SK-N-SH (cell line): ENCODE results near the gene RRP7A. TPM values are rescaled to one million over a fixed set of nuclear protein-coding genes. Genes with fewer than 3 reads are reported as not detected.
"Not testable (repeated sequence)": the region's sequence is repeated elsewhere in the genome, so short reads cannot be mapped to it uniquely, and the experiment has no call there.

Source experiments
- CTCF ChIA-PET: fragments of 300-600, 350-600 bp; formaldehyde crosslinking; extraction: SDS; loops from one replicate; lab custom pipeline; 2021; lab: Yijun Ruan, JAX
- POLR2A ChIA-PET: fragments of 350-600 bp; sonication (Branson Sonifier 250); formaldehyde crosslinking; extraction: SDS; loops from one replicate; lab custom pipeline; 2020; ENCODE audit warnings: antibody characterized with exemption, inconsistent platforms; lab: Yijun Ruan, JAX
- DNase-seq: peaks from one replicate; pipeline ENCODE4 v3.0.0; 2012
- H2AFZ ChIP-seq: fragments of 200-600 bp; sonication (generic); 2 replicates; pipeline ENCODE4 v1.8.1; 2016; ENCODE audit warnings: antibody characterized with exemption, mild to moderate bottlenecking, low read depth
- H3F3A ChIP-seq: fragments of 200-600 bp; sonication (generic); replicated peaks from 2 replicates; pipeline ENCODE3; 2016; ENCODE audit warnings: antibody characterized with exemption, mild to moderate bottlenecking; ENCODE audit not compliant: insufficient read depth
- H3K27ac ChIP-seq, 2 experiments: fragments of 200-500 bp in 1 of 2; fragments of 200-600 bp in 1 of 2; sonication (Bioruptor generic) in 1 of 2; sonication (generic), shearing (Covaris generic) in 1 of 2; 2 replicates each; pipeline versions ENCODE4 v1.5.1 to v1.6.1; 2014 to 2016; ENCODE audit warnings: low read depth in 2 of 2, inconsistent platforms in 1 of 2, low read length in 1 of 2, mild to moderate bottlenecking in 1 of 2, mixed read lengths in 1 of 2
- H3K27me3 ChIP-seq: fragments of 200-600 bp; sonication (generic), shearing (Covaris generic); 2 replicates; pipeline ENCODE4 v1.6.1; 2016; ENCODE audit warnings: mixed run types; ENCODE audit not compliant: insufficient read depth
- H3K36me3 ChIP-seq, 2 experiments: fragments of 200-500 bp in 1 of 2; fragments of 200-600 bp in 1 of 2; sonication (Bioruptor generic) in 1 of 2; sonication (generic) in 1 of 2; replicated peaks in 1 of 2; 2 replicates each; pipeline versions ENCODE3 to v1.5.1; 2014 to 2016; ENCODE audit warnings: low read length in 1 of 2, mild to moderate bottlenecking in 1 of 2; ENCODE audit not compliant: insufficient read depth in 2 of 2, control insufficient read depth in 1 of 2
- H3K4me1 ChIP-seq, 2 experiments: fragments of 200-500 bp in 1 of 2; fragments of 200-600 bp in 1 of 2; sonication (Bioruptor generic) in 1 of 2; sonication (generic), shearing (Covaris generic) in 1 of 2; 2 replicates each; pipeline versions ENCODE4 v1.5.1 to v1.6.1; 2014 to 2016; ENCODE audit warnings: low read depth in 1 of 2, low read length in 1 of 2, mixed run types in 1 of 2; ENCODE audit not compliant: insufficient read depth in 2 of 2, control insufficient read depth in 1 of 2
- H3K4me2 ChIP-seq: fragments of 200-600 bp; sonication (generic), shearing (Covaris generic); 2 replicates; pipeline ENCODE4 v1.6.1; 2017; ENCODE audit warnings: mixed run types
- H3K4me3 ChIP-seq, 2 experiments: fragments of 200-500 bp in 1 of 2; fragments of 200-600 bp in 1 of 2; sonication (Bioruptor generic) in 1 of 2; sonication (generic), shearing (Covaris generic) in 1 of 2; 2 replicates each; pipeline versions ENCODE4 v1.5.1 to v1.8.1; 2014 to 2016; ENCODE audit warnings: low read depth in 2 of 2, inconsistent platforms in 1 of 2, low read length in 1 of 2, mild to moderate bottlenecking in 1 of 2, mixed read lengths in 1 of 2, moderate library complexity in 1 of 2
- H3K79me2 ChIP-seq: fragments of 200-600 bp; sonication (generic); 2 replicates; pipeline ENCODE4 v1.8.1; 2017; ENCODE audit warnings: mild to moderate bottlenecking; ENCODE audit not compliant: insufficient read depth
- H3K9ac ChIP-seq: fragments of 200-600 bp; sonication (generic); 2 replicates; pipeline ENCODE4 v1.6.1; 2017; ENCODE audit warnings: mixed run types
- H3K9me2 ChIP-seq: fragments of 200-600 bp; sonication (generic); 2 replicates; pipeline ENCODE4 v1.6.1; 2017; ENCODE audit warnings: mixed run types
- H3K9me3 ChIP-seq: fragments of 200-600 bp; sonication (generic); 2 replicates; pipeline ENCODE4 v1.6.1; 2017; ENCODE audit warnings: mixed run types, mild to moderate bottlenecking, moderate library complexity
- H4K20me1 ChIP-seq: fragments of 200-600 bp; sonication (generic); 2 replicates; pipeline ENCODE4 v1.6.1; 2017; ENCODE audit warnings: mild to moderate bottlenecking, mixed run types; ENCODE audit not compliant: insufficient read depth
- CHD2 ChIP-seq: fragments of 150-350 bp; IDR thresholded peaks from 2 replicates; pipeline ENCODE4 v1.6.1; 2018; ENCODE audit warnings: low read length; ENCODE audit not compliant: partially characterized antibody
- ELF1 ChIP-seq: IDR thresholded peaks from 2 replicates; pipeline ENCODE4 v1.4.0; 2012
- FOSL2 ChIP-seq: IDR thresholded peaks from 2 replicates; pipeline ENCODE4 v1.4.0; 2012; ENCODE audit warnings: low read depth, mild to moderate bottlenecking, moderate library complexity, borderline replicate concordance
- FOXJ3 ChIP-seq: sonication (generic); formaldehyde crosslinking; IDR thresholded peaks from 2 replicates; pipeline ENCODE4 v1.5.1; 2020; ENCODE audit warnings: mild to moderate bottlenecking, missing genetic modification reagents
- FOXM1 ChIP-seq: IDR thresholded peaks from 2 replicates; pipeline ENCODE4 v1.4.0; 2012; ENCODE audit warnings: low read depth, mild to moderate bottlenecking
- IRF3 ChIP-seq: fragments of 150-350 bp; IDR thresholded peaks from 2 replicates; pipeline ENCODE4 v1.6.1; 2016; ENCODE audit warnings: mild to moderate bottlenecking, low read depth, low read length
- NRF1 ChIP-seq: IDR thresholded peaks from 2 replicates; pipeline ENCODE4 v1.6.1; 2012; ENCODE audit warnings: low read depth, mild to moderate bottlenecking, low read length
- PBX3 ChIP-seq: IDR thresholded peaks from 2 replicates; pipeline ENCODE4; 2012
- POLR2AphosphoS5 ChIP-seq: IDR thresholded peaks from 2 replicates; pipeline ENCODE4 v1.6.1; 2012; ENCODE audit warnings: low read depth, low read length
- RAD21 ChIP-seq: IDR thresholded peaks from 2 replicates; pipeline ENCODE4 v1.6.1; 2012; ENCODE audit warnings: mild to moderate bottlenecking, low read length
- RCOR1 ChIP-seq: fragments of 150-350 bp; IDR thresholded peaks from 2 replicates; pipeline ENCODE4 v1.6.1; 2017; ENCODE audit warnings: antibody characterized with exemption, low read length
- REST ChIP-seq: IDR thresholded peaks from 2 replicates; pipeline ENCODE4 v1.6.1; 2012; ENCODE audit warnings: mild to moderate bottlenecking, low read depth, low read length, moderate library complexity
- RFX5 ChIP-seq: IDR thresholded peaks from 2 replicates; pipeline ENCODE4 v1.6.1; 2012; ENCODE audit warnings: mild to moderate bottlenecking, improper control_type of control experiment, low read length
- SIN3A ChIP-seq: IDR thresholded peaks from 2 replicates; pipeline ENCODE4 v1.6.1; 2012; ENCODE audit warnings: low read depth, mild to moderate bottlenecking, low read length, moderate library complexity, borderline replicate concordance
- YY1 ChIP-seq: IDR thresholded peaks from 2 replicates; pipeline ENCODE4 v1.4.0; 2012; ENCODE audit warnings: low read depth, mild to moderate bottlenecking
- ZBTB33 ChIP-seq: IDR thresholded peaks from 2 replicates; pipeline ENCODE4 v1.4.0; 2012; ENCODE audit warnings: low read depth, borderline replicate concordance
- WGBS: methylation state at CpG from one replicate; pipeline ENCODE4 v1.1.6; 2017; ENCODE audit warnings: low lambda C conversion rate; 5-methylcytosine and 5-hydroxymethylcytosine counted together
- polyA plus RNA-seq, 3 experiments: library from polyadenylated mRNA; depleted of rRNA; stranded (reverse); fragments of >200 nt; gene quantifications; 2 replicates each; pipeline ENCODE4 v1.2.3, GENCODE V29; 2012
- TF ChIP-seq, protein P1 (sequence below): IDR thresholded peaks from 2 replicates; pipeline ENCODE4 v1.4.0; 2012; ENCODE audit warnings: low read depth, borderline replicate concordance
- TF ChIP-seq, protein P2 (sequence below): fragments of 200-600 bp; sonication (generic); IDR thresholded peaks from 2 replicates; pipeline ENCODE4 v1.6.1; 2017; ENCODE audit warnings: antibody characterized with exemption, mild to moderate bottlenecking, moderate library complexity

RRP7A gene
- polyA plus RNA-seq, 1 of the 3 experiments (the other 2 are of a cell fraction): 17.6 TPM

DNA sequence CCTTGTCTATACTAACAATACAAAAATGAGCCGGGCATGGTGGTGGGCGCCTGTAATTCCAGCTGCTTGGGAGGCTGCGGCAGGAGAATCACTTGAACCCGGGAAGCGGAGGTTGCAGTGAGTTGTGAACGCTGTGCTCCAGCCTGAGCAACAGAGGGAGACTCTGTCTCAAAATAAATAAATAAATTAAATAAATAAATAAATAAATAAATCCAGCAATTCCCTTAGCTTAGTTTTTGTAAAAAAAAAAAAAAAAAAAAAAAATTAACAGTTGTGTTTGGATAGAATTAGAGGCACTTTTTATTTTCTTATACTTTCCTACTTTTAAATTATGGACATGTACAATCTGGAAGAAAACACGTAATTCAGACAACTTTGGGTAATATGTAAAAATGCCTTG lies 2.5 kb downstream of the RRP7A start:
- DNase-seq, H3K9me2 ChIP-seq, POLR2A ChIA-PET, H4K20me1 ChIP-seq, CTCF ChIA-PET, H3K4me2 ChIP-seq, H3K27me3 ChIP-seq, H3K9me3 ChIP-seq, H2AFZ ChIP-seq, H3K4me1 ChIP-seq, H3K4me3 ChIP-seq, H3K27ac ChIP-seq, H3F3A ChIP-seq, H3K36me3 ChIP-seq, H3K9ac ChIP-seq: not testable (repeated sequence)
- 100% methylated on average over 6 of the region's 7 CpGs for WGBS
- peaks cover 11% of the 10 kb centered on the region; the same call in 1 of the 2 replicates for H3K79me2 ChIP-seq

- Histone ChIP-seq H2AFZ (no peak overlapping the region), H3K4me1 (peaks cover 0 to 2% of the 10 kb centered on the region in 2 experiments; a peak in 1 of 4 replicates), H4K20me1 (no peaks in the 10 kb centered on the region), H3K27ac (no peak overlapping the region), H3K4me2 (no peak overlapping the region), H3K9me2 (no peaks in the 10 kb centered on the region), H3K36me3 (no peaks in the 10 kb centered on the region), H3K79me2 (peaks cover 11% of the 10 kb centered on the region; the same call in 1 of the 2 replicates), H3K4me3 (no peak overlapping the region), H3K27me3 (no peaks in the 10 kb centered on the region), H3F3A (no peaks in the 10 kb centered on the region), H3K9me3 (no peaks in the 10 kb centered on the region), H3K9ac (no peak overlapping the region)
- TF ChIP-seq, protein P1, sequence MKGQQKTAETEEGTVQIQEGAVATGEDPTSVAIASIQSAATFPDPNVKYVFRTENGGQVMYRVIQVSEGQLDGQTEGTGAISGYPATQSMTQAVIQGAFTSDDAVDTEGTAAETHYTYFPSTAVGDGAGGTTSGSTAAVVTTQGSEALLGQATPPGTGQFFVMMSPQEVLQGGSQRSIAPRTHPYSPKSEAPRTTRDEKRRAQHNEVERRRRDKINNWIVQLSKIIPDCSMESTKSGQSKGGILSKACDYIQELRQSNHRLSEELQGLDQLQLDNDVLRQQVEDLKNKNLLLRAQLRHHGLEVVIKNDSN: no peak
- TF ChIP-seq CHD2 (no peak), SIN3A (no peak), RCOR1 (no peak), ZBTB33 (no peak), RAD21 (no peak), YY1 (no peak), RFX5 (no peak), PBX3 (no peak), FOSL2 (no peak), NRF1 (no peak), FOXM1 (no peak), FOXJ3 (CRISPR knock-in tag) (no peak), POLR2AphosphoS5 (no peak), REST (no peak), IRF3 (no peak), ELF1 (no peak)
- TF ChIP-seq, protein P2, sequence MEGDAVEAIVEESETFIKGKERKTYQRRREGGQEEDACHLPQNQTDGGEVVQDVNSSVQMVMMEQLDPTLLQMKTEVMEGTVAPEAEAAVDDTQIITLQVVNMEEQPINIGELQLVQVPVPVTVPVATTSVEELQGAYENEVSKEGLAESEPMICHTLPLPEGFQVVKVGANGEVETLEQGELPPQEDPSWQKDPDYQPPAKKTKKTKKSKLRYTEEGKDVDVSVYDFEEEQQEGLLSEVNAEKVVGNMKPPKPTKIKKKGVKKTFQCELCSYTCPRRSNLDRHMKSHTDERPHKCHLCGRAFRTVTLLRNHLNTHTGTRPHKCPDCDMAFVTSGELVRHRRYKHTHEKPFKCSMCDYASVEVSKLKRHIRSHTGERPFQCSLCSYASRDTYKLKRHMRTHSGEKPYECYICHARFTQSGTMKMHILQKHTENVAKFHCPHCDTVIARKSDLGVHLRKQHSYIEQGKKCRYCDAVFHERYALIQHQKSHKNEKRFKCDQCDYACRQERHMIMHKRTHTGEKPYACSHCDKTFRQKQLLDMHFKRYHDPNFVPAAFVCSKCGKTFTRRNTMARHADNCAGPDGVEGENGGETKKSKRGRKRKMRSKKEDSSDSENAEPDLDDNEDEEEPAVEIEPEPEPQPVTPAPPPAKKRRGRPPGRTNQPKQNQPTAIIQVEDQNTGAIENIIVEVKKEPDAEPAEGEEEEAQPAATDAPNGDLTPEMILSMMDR: no peak
- ChIA-PET CTCF (no interaction called here), POLR2A (no interaction called here)
- no CpG with 5 or more reads among the region's 14 CpGs for WGBS
- DNase-seq: no peak
These were observed 3.7 kb downstream of the RRP7A start for GRCh38 chr22:42515896-42516295.
